Measurements from ENCODE around the gene MAEL. TPM values are rescaled to one million over a fixed set of nuclear protein-coding genes. Genes with fewer than 3 reads are reported as not detected.

Gene MAEL
- total RNA-seq, 1 experiment from 2014 or later, result not detected

- no peaks in the 10 kb centered on the region for H3K4me1 ChIP-seq (ENCODE audit: control insufficient read depth, insufficient read depth, low read length)
- ChIA-PET CTCF (no interaction called here), POLR2A (interaction anchor here (0.6 kb wide), 1 partner anchor 398 kb away, joined by 3 read pairs; no protein-coding TSS in a partner anchor)
- in situ Hi-C loops (cut with HindIII; ENCODE audit: low pct_unique_long_range_greater_than_20kb, low sequenced_read_pairs), result no loop called here
- no peak for ATAC-seq
- no TSS peak for BruUV-seq (replicated peaks)
- H3K36me3 ChIP-seq (ENCODE audit: control insufficient read depth, insufficient read depth, low read length), result no peaks in the 10 kb centered on the region
- no peak overlapping the region for H3K27ac ChIP-seq (ENCODE audit: low read length)
- TF ChIP-seq CTCF (IDR thresholded peaks at IDR 0.05) (no peak), REST (IDR thresholded peaks at IDR 0.05; ENCODE audit: insufficient read depth in 1 of 2, low read depth in 2 of 2, low read length in 1 of 2) (no peak), SIN3A (IDR thresholded peaks at IDR 0.05; ENCODE audit: borderline replicate concordance, insufficient read depth, low read depth, low read length) (no peak), TCF7L2 (IDR thresholded peaks at IDR 0.05; ENCODE audit: low read depth, low read length) (no peak), POLR2AphosphoS5 (IDR thresholded peaks at IDR 0.05; ENCODE audit: low read depth, low read length) (no peak)
- no peak for DNase-seq (ENCODE audit: low read depth, low spot score)
- H3K9me3 ChIP-seq (ENCODE audit: control insufficient read depth, insufficient read depth, low read depth, low read length), result no peaks in the 10 kb centered on the region
- intact Hi-C loops (cut with micrococcal nuclease; ENCODE audit: unreplicated experiment), result no loop called here
- peaks cover 21% of the 10 kb centered on the region; the same call in 1 of the 2 replicates for H3K27me3 ChIP-seq (ENCODE audit: control insufficient read depth, insufficient read depth, low read length)
- no peak overlapping the region for H3K4me3 ChIP-seq (ENCODE audit: low read depth in 2 of 2, low read length in 2 of 2)
Measured at GRCh38 chr1:166956872-166957271, 32.2 kb upstream of the MAEL start.

GRCh38 chr1:166960858-166961474, 28.1 kb upstream of the MAEL start:
- no peak for DNase-seq (ENCODE audit: low read depth, low spot score)
- in situ Hi-C loops (cut with HindIII; ENCODE audit: low pct_unique_long_range_greater_than_20kb, low sequenced_read_pairs) (no loop called here), intact Hi-C loops (cut with micrococcal nuclease; ENCODE audit: unreplicated experiment) (no loop called here)
- Histone ChIP-seq H3K4me1 (ENCODE audit: control insufficient read depth, insufficient read depth, low read length) (no peaks in the 10 kb centered on the region), H3K4me3 (ENCODE audit: low read depth in 2 of 2, low read length in 2 of 2) (no peak overlapping the region), H3K9me3 (ENCODE audit: control insufficient read depth, insufficient read depth, low read depth, low read length) (no peaks in the 10 kb centered on the region), H3K27me3 (ENCODE audit: control insufficient read depth, insufficient read depth, low read length) (peaks cover 29% of the 10 kb centered on the region), H3K36me3 (ENCODE audit: control insufficient read depth, insufficient read depth, low read length) (no peaks in the 10 kb centered on the region), H3K27ac (ENCODE audit: low read length) (no peak overlapping the region)
- ChIA-PET POLR2A (no interaction called here), CTCF (no interaction called here)
- no TSS peak for BruUV-seq (replicated peaks)
- ATAC-seq, result no peak
- TF ChIP-seq REST (IDR thresholded peaks at IDR 0.05; ENCODE audit: insufficient read depth in 1 of 2, low read depth in 2 of 2, low read length in 1 of 2), result no peak
- TF ChIP-seq TCF7L2 (IDR thresholded peaks at IDR 0.05; ENCODE audit: low read depth, low read length), result no peak
- TF ChIP-seq SIN3A (IDR thresholded peaks at IDR 0.05; ENCODE audit: borderline replicate concordance, insufficient read depth, low read depth, low read length), result no peak
- TF ChIP-seq CTCF (IDR thresholded peaks at IDR 0.05), result no peak
- TF ChIP-seq POLR2AphosphoS5 (IDR thresholded peaks at IDR 0.05; ENCODE audit: low read depth, low read length), result no peak

Measured in Panc1 (cell line).